ENCODE measurements around the gene FBXL19. TPM values are rescaled to one million over a fixed set of nuclear protein-coding genes. Genes with fewer than 3 reads are reported as not detected.

FBXL19 gene
- total RNA-seq, 1 donor from 2014 or later = 7.9 TPM

- peak; percentile 55 for TF ChIP-seq CTCF (IDR thresholded peaks at IDR 0.05; ENCODE audit: insufficient read depth, low read length, severe bottlenecking)
- FAIRE-seq = no peak
- no peaks in the 10 kb centered on the region for H3K27me3 ChIP-seq (ENCODE audit: control insufficient read depth, insufficient read depth, low read length)
- H3K36me3 ChIP-seq (ENCODE audit: control insufficient read depth, insufficient read depth, low read length) = peaks cover 6% of the 10 kb centered on the region
- H3K4me3 ChIP-seq (ENCODE audit: low read depth, low read length) = peak within 1 kb of the TSS; percentile 96
- peak; percentile 69 for DNase-seq (ENCODE audit: low read depth)
Measured at GRCh38 chr16:30893744-30894539, 29.4 kb upstream of the FBXL19 start, which contains the start of gene BCL7C. Gene BCL7C (minus strand): TSS chr16:30894077. CDS start chr16:30893944, 133 bp downstream.

GRCh38 chr16:30894540-30895368, 28.6 kb upstream of the FBXL19 start:
- DNase-seq (ENCODE audit: low read depth) = peak; percentile 31
- Histone ChIP-seq H3K36me3 (ENCODE audit: control insufficient read depth, insufficient read depth, low read length) (peaks cover 6% of the 10 kb centered on the region), H3K27me3 (ENCODE audit: control insufficient read depth, insufficient read depth, low read length) (no peaks in the 10 kb centered on the region), H3K4me3 (ENCODE audit: low read depth, low read length) (peak overlapping the region; percentile 96)
- no peak for FAIRE-seq
- no peak for TF ChIP-seq CTCF (IDR thresholded peaks at IDR 0.05; ENCODE audit: insufficient read depth, low read length, severe bottlenecking)

GRCh38 chr16:30895627-30896260, 27.6 kb upstream of the FBXL19 start:
- Histone ChIP-seq H3K27me3 (ENCODE audit: control insufficient read depth, insufficient read depth, low read length) (no peaks in the 10 kb centered on the region), H3K36me3 (ENCODE audit: control insufficient read depth, insufficient read depth, low read length) (peaks cover 6% of the 10 kb centered on the region), H3K4me3 (ENCODE audit: low read depth, low read length) (peak overlapping the region; percentile 44)
- FAIRE-seq = no peak
- TF ChIP-seq CTCF (IDR thresholded peaks at IDR 0.05; ENCODE audit: insufficient read depth, low read length, severe bottlenecking) = no peak
- no peak for DNase-seq (ENCODE audit: low read depth)

GRCh38 chr16:30896261-30896888, 27.0 kb upstream of the FBXL19 start, which contains the start of gene CTF1:
Gene CTF1 (plus strand): TSS chr16:30896614. CDS start chr16:30896644, 30 bp downstream.
- peaks cover 8% of the 10 kb centered on the region for H3K36me3 ChIP-seq (ENCODE audit: control insufficient read depth, insufficient read depth, low read length)
- no peaks in the 10 kb centered on the region for H3K27me3 ChIP-seq (ENCODE audit: control insufficient read depth, insufficient read depth, low read length)
- DNase-seq (ENCODE audit: low read depth) (peak; percentile 65), FAIRE-seq (no peak)
- H3K4me3 ChIP-seq (ENCODE audit: low read depth, low read length) = peak within 1 kb of the TSS; percentile 44
- no peak for TF ChIP-seq CTCF (IDR thresholded peaks at IDR 0.05; ENCODE audit: insufficient read depth, low read length, severe bottlenecking)

Measured in bronchial epithelial cell (primary cell).